ENCODE data around the gene EXOSC10. TPM values are rescaled to one million over a fixed set of nuclear protein-coding genes. Genes with fewer than 3 reads are reported as not detected.
"Not testable (repeated sequence)": the region's sequence is repeated elsewhere in the genome, so short reads cannot be mapped to it uniquely, and the experiment has no call there.

The EXOSC10 gene
- total RNA-seq, 1 donor from 2014 or later: 50.9 TPM

DNA sequence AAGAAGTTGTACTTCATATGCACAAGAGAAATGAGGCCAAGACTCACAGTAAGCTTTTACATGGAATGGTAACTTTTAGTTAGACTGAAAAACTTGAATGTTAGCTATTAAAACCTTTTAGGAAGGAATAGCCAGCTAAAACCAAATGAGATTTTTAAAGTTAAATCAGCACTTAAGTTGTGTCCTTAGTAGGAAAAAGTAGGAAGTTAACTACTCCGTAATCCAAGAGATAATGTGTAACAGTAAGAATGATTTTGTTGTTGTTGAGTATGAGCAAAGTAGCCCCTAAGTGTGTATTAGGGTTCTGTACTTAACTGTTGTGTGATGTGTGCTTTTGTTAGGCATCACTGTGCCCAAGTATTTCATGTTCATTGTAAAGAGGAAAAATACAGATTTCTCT is 74.1 kb downstream of the EXOSC10 start:
- DNase-seq (no peak), ATAC-seq (no peak)
- no peaks in the 10 kb centered on the region for H3K27me3 ChIP-seq
- H3K4me1 ChIP-seq: no peaks in the 10 kb centered on the region
- H3K4me3 ChIP-seq: no peak overlapping the region
- H3K9me3 ChIP-seq: no peaks in the 10 kb centered on the region
- intact Hi-C loops (cut with DNase I): no loop called here
- TF ChIP-seq, protein P1, sequence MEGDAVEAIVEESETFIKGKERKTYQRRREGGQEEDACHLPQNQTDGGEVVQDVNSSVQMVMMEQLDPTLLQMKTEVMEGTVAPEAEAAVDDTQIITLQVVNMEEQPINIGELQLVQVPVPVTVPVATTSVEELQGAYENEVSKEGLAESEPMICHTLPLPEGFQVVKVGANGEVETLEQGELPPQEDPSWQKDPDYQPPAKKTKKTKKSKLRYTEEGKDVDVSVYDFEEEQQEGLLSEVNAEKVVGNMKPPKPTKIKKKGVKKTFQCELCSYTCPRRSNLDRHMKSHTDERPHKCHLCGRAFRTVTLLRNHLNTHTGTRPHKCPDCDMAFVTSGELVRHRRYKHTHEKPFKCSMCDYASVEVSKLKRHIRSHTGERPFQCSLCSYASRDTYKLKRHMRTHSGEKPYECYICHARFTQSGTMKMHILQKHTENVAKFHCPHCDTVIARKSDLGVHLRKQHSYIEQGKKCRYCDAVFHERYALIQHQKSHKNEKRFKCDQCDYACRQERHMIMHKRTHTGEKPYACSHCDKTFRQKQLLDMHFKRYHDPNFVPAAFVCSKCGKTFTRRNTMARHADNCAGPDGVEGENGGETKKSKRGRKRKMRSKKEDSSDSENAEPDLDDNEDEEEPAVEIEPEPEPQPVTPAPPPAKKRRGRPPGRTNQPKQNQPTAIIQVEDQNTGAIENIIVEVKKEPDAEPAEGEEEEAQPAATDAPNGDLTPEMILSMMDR (IDR thresholded peaks at IDR 0.05): no peak
- H3K36me3 ChIP-seq: peaks cover 85% of the 10 kb centered on the region
- no peak overlapping the region for H3K27ac ChIP-seq

DNA sequence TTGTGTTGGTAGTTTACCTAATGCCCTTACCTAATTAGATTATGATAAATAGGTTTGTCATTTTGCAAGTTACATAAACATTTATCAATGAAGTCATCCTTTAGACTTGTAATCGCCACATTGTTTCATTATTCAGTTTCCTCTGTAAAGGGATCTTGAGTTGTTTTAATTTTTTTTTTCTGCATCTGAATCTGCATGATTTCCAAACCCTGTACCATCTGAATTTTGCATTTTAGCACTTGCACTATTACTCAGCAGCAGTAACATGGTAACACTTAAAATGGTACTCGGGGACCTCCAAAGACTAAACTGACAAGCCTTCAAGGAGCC is 74.8 kb downstream of the EXOSC10 start:
- TF ChIP-seq, protein P1 (IDR thresholded peaks at IDR 0.05): no peak
- Histone ChIP-seq H3K27me3 (no peaks in the 10 kb centered on the region), H3K36me3 (peaks cover 85% of the 10 kb centered on the region), H3K4me1 (no peaks in the 10 kb centered on the region), H3K4me3 (no peak overlapping the region), H3K9me3 (no peaks in the 10 kb centered on the region), H3K27ac (no peak overlapping the region)
- no peak for DNase-seq
- intact Hi-C loops (cut with DNase I): no loop called here
- no peak for ATAC-seq

DNA sequence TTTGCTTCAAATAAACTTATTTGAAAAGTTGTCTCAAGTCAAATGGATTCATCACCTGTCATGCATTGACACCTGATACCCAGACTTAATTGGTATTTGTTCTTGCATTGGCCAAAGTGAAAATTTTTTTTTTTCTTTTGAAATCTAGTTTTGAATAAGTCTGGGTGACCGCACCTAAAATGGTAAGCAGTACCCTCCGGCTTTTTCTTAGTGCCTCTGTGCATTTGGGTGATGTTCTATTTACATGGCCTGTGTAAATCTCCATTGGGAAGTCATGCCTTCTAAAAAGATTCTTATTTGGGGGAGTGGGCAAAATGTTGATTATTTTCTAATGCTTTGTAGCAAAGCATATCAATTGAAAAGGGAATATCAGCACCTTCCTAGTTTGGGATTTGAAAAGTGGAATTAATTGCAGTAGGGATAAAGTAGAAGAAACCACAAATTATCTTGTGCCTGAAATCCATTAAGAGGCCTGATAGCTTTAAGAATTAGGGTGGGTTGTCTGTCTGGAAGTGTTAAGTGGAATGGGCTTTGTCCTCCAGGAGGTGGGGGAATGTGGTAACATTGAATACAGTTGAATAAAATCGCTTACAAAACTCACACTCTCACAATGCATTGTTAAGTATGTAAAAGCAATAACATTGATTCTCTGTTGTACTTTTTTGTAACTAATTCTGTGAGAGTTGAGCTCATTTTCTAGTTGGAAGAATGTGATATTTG is 75.4 kb downstream of the EXOSC10 start:
- Histone ChIP-seq H3K9me3 (no peaks in the 10 kb centered on the region), H3K27ac (no peak overlapping the region), H3K36me3 (peaks cover 88% of the 10 kb centered on the region), H3K4me1 (no peaks in the 10 kb centered on the region), H3K4me3 (no peak overlapping the region), H3K27me3 (no peaks in the 10 kb centered on the region)
- TF ChIP-seq, protein P1 (IDR thresholded peaks at IDR 0.05): no peak
- intact Hi-C loops (cut with DNase I): no loop called here
- DNase-seq: no peak
- no peak for ATAC-seq

DNA sequence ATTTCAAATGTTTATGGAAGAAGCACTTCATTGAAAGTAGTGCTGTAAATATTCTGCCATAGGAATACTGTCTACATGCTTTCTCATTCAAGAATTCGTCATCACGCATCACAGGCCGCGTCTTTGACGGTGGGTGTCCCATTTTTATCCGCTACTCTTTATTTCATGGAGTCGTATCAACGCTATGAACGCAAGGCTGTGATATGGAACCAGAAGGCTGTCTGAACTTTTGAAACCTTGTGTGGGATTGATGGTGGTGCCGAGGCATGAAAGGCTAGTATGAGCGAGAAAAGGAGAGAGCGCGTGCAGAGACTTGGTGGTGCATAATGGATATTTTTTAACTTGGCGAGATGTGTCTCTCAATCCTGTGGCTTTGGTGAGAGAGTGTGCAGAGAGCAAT is 76.5 kb downstream of the EXOSC10 start:
- H3K9me3 ChIP-seq: no peaks in the 10 kb centered on the region
- no peaks in the 10 kb centered on the region for H3K27me3 ChIP-seq
- no peak for DNase-seq
- no peak for ATAC-seq
- TF ChIP-seq, protein P1 (IDR thresholded peaks at IDR 0.05): no peak
- no peak overlapping the region for H3K4me3 ChIP-seq
- intact Hi-C loops (cut with DNase I): no loop called here
- no peak overlapping the region for H3K27ac ChIP-seq
- H3K36me3 ChIP-seq: peaks cover 97% of the 10 kb centered on the region
- H3K4me1 ChIP-seq: no peaks in the 10 kb centered on the region

DNA sequence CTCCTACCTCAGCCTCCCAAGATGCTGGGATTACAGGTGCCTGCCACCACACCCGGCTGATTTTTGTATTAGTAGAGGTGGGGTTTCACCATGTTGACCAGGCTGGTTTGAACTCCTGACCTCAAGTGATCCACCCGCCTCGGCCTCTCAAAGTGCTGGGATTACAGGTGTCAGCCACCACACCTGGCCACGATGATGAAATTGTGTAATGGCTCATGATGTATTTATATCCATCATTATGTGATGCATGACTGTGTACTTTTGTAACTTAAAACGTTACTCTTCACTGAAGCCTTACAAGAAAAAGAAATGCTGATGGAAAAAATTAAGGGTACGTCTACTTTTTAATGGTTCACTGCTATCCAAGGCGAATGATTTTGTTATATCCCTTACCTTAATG is 79.7 kb downstream of the EXOSC10 start:
- no peak for DNase-seq

DNA sequence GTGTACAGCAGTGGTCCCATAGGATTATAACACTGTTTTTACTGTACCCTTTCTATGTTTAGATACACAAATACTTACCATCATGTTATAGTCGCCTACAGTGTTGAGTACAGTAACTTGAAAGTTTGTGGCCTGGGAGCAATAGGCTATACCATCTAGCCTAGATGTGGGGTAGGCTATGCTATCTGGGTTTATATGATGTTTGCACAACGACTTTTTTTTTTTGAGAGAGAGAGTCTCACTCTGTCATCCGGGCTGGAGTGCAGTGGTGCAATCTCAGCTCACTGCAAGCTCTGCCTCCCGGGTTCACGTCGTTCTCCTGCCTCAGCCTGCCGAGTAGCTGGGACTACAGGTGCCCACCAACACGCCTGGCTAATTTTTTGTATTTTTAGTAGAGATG is 80.3 kb downstream of the EXOSC10 start:
- H3K4me1 ChIP-seq: peaks cover 10% of the 10 kb centered on the region

More for the DNA sequence above, 79.7 kb downstream of the EXOSC10 start:
- TF ChIP-seq, protein P1 (IDR thresholded peaks at IDR 0.05): no peak
- H3K4me1 ChIP-seq: peaks cover 4% of the 10 kb centered on the region
- no peak overlapping the region for H3K4me3 ChIP-seq
- H3K27ac ChIP-seq: no peak overlapping the region
- intact Hi-C loops (cut with DNase I): no loop called here
- no peaks in the 10 kb centered on the region for H3K9me3 ChIP-seq
- H3K27me3 ChIP-seq: no peaks in the 10 kb centered on the region
- no peak for ATAC-seq
- H3K36me3 ChIP-seq: peaks cover 97% of the 10 kb centered on the region

More for the DNA sequence above, 80.3 kb downstream of the EXOSC10 start:
- ATAC-seq; H3K27ac ChIP-seq; intact Hi-C loops (cut with DNase I); H3K9me3 ChIP-seq; H3K4me3 ChIP-seq; DNase-seq; H3K27me3 ChIP-seq: not testable (repeated sequence)
- peaks cover 100% of the 10 kb centered on the region for H3K36me3 ChIP-seq

Other genes starting within 250 kb of the EXOSC10 start
- 112 TPM for gene TARDBP, start 87.2 kb downstream of the EXOSC10 start, total RNA-seq
- not detected for gene MASP2, start 52.6 kb downstream of the EXOSC10 start, total RNA-seq
- gene SRM, start 39.9 kb downstream of the EXOSC10 start, total RNA-seq: 46.1 TPM
- 1.1 TPM for gene ANGPTL7, start 89.5 kb upstream of the EXOSC10 start, total RNA-seq
- gene MTOR, start 162.7 kb upstream of the EXOSC10 start, total RNA-seq: 32.3 TPM
- gene UBIAD1, start 173.3 kb upstream of the EXOSC10 start, total RNA-seq: 15.3 TPM